GM12878 (cell line): ENCODE data around the gene FBXO15. TPM values are rescaled to one million over a fixed set of nuclear protein-coding genes. Genes with fewer than 3 reads are reported as not detected.

Experiments
- ATAC-seq: fragments of 200-7000 bp; cut with Tn5 transposase; 3 replicates; pipeline ENCODE4 v1.9.1; 2020; ENCODE audit warnings: mild to moderate bottlenecking, moderate library complexity
- BruUV-seq: library from RNA; stranded (reverse); fragments of 400-500 nt; replicated peaks from 2 replicates; lab custom pipeline; 2021; lab: Mats Ljungman, UMichigan
- CTCF ChIA-PET: fragments of 300-600 bp; sonication (Branson Sonifier 250); formaldehyde crosslinking; extraction: SDS; loops from one replicate; lab custom pipeline; 2021; ENCODE audit warnings: inconsistent platforms; lab: Yijun Ruan, JAX
- POLR2A ChIA-PET: fragments of 350-600 bp; formaldehyde crosslinking; extraction: SDS; loops from one replicate; lab custom pipeline; 2021; ENCODE audit warnings: inconsistent platforms; lab: Charles Lee
- RAD21 ChIA-PET: fragments of 300-600 bp; sonication (Branson Sonifier 250); formaldehyde crosslinking; loops from one replicate; lab custom pipeline; 2023; ENCODE audit warnings: antibody characterized with exemption; ENCODE audit not compliant: unreplicated experiment; lab: Charles Lee
- SMC1A ChIA-PET: fragments of 300-600 bp; sonication (Branson Sonifier 250); formaldehyde crosslinking; loops from one replicate; lab custom pipeline; 2023; ENCODE audit not compliant: unreplicated experiment, uncharacterized antibody; lab: Charles Lee
- DNase-seq: peaks from one replicate; pipeline ENCODE4 v3.0.0-alpha.2; 2011; ENCODE audit warnings: low read depth, low spot score
- FAIRE-seq: peaks from 3 replicates; lab custom pipeline; 2011; peaks lifted over from hg19 to GRCh38; lab: Jason Lieb, UNC
- H2AFZ ChIP-seq: 2 replicates; pipeline ENCODE4 v1.6.0; 2011; ENCODE audit warnings: low read depth, low read length, control low read depth; ENCODE audit not compliant: control insufficient read depth
- H3K27ac ChIP-seq: 2 replicates; pipeline ENCODE4 v1.5.1; 2011; ENCODE audit warnings: control low read depth; ENCODE audit not compliant: control insufficient read depth, insufficient read depth
- H3K27me3 ChIP-seq, 2 experiments: replicated peaks in 1 of 2; 2 replicates each; pipeline versions ENCODE4 v1.6.0 to v1.6.1; 2011; ENCODE audit warnings: low read length in 1 of 2; ENCODE audit not compliant: control insufficient read depth in 2 of 2, insufficient read depth in 2 of 2
- H3K36me3 ChIP-seq, 2 experiments: 2 replicates each; pipeline ENCODE4 v1.5.1; 2011; ENCODE audit warnings: low read length in 1 of 2; ENCODE audit not compliant: control insufficient read depth in 2 of 2, insufficient read depth in 2 of 2
- H3K4me1 ChIP-seq: 2 replicates; pipeline ENCODE4 v1.6.1; 2011; ENCODE audit warnings: mild to moderate bottlenecking, low read length, moderate library complexity, mixed read lengths; ENCODE audit not compliant: control insufficient read depth, insufficient read depth
- H3K4me2 ChIP-seq: 2 replicates; pipeline ENCODE4 v1.6.0; 2011; ENCODE audit warnings: control low read depth; ENCODE audit not compliant: control insufficient read depth, insufficient read depth
- H3K4me3 ChIP-seq: fragments of 200-600 bp; sonication (generic); 2 replicates; pipeline ENCODE4 v1.5.1; 2016
- H3K79me2 ChIP-seq: 2 replicates; pipeline ENCODE4 v1.6.0; 2011; ENCODE audit warnings: low read length; ENCODE audit not compliant: control insufficient read depth, insufficient read depth
- H3K9ac ChIP-seq: 2 replicates; pipeline ENCODE4 v1.8.0; 2011; ENCODE audit warnings: low read length, control low read depth, mixed read lengths; ENCODE audit not compliant: control insufficient read depth, insufficient read depth
- H3K9me3 ChIP-seq: replicated peaks from 3 replicates; pipeline ENCODE4 v1.5.1; 2011; ENCODE audit warnings: mild to moderate bottlenecking, low read length; ENCODE audit not compliant: control insufficient read depth, insufficient read depth
- H4K20me1 ChIP-seq: 2 replicates; pipeline ENCODE4 v1.6.0; 2011; ENCODE audit not compliant: control insufficient read depth, insufficient read depth
- NFYB ChIP-seq: IDR thresholded peaks from 2 replicates; pipeline ENCODE4 v1.6.1; 2011; ENCODE audit warnings: low read depth, mild to moderate bottlenecking, low read length, improper control_type of control experiment, moderate library complexity; ENCODE audit not compliant: insufficient read depth
- TCF12 ChIP-seq: IDR thresholded peaks from 2 replicates; pipeline ENCODE4 v1.6.1; 2011; ENCODE audit warnings: low read depth, mild to moderate bottlenecking, low read length
- TCF3 ChIP-seq: IDR thresholded peaks from 2 replicates; pipeline ENCODE4 v1.6.1; 2012; ENCODE audit warnings: low read depth, mild to moderate bottlenecking, low read length, borderline replicate concordance; ENCODE audit not compliant: insufficient read depth
- WGBS: methylation state at CpG from one replicate; pipeline ENCODE4 v1.1.6; 2016; ENCODE audit warnings: low lambda C conversion rate; ENCODE audit not compliant: insufficient replicate concordance, insufficient coverage; ENCODE audit errors: missing lambda C conversion rate; 5-methylcytosine and 5-hydroxymethylcytosine counted together
- in situ Hi-C: fragments of 300-500 bp; cut with MboI; formaldehyde crosslinking; loops from 9 replicates; pipeline ENCODE4 v1.14.3; 2018; ENCODE audit warnings: mixed read lengths
- intact Hi-C: fragments of 100-400 bp; cut with micrococcal nuclease; formaldehyde crosslinking; loops from one replicate; pipeline ENCODE4 v1.14.2; 2022; ENCODE audit not compliant: unreplicated experiment
- polyA plus RNA-seq, 11 experiments: library from polyadenylated mRNA; depleted of rRNA in 4 of 11; unstranded in 6 of 11; stranded (reverse) in 5 of 11; fragments of >200 nt; fragmentation: Nextera tagmentation in 4 of 11; fragmentation: Illumina TruSeq in 1 of 11; extraction: Ambion mirVana in 4 of 11; extraction: Trizol in 1 of 11; gene quantifications; 1 replicate in 1 of 11; 2 replicates in 10 of 11; pipeline versions ENCODE4 v1.2.1 to v1.2.3, GENCODE V29; 2011 to 2016; ENCODE audit warnings: inconsistent platforms in 2 of 11, missing spikeins in 2 of 11, low read depth in 1 of 11
- total RNA-seq, 4 experiments: library from RNA; depleted of rRNA in 3 of 4; stranded (reverse); fragments of >200 nt in 3 of 4; fragmentation: Illumina TruSeq in 1 of 4; extraction: Trizol in 1 of 4; gene quantifications; 2 replicates each; pipeline versions ENCODE4 v1.2.1 to v1.2.3, GENCODE V29; 2013 to 2021
- TF ChIP-seq, protein P1 (sequence below): fragments of 450-650 bp; IDR thresholded peaks from 2 replicates; pipeline ENCODE4 v1.6.1; 2016; ENCODE audit warnings: mild to moderate bottlenecking, moderate library complexity, borderline replicate concordance

Gene FBXO15
- total and polyA plus RNA-seq, 10 of the 15 experiments (the other 5 are each of a cell fraction or from before 2014, with no cell fraction given) = 0.06 to 0.90 (median 0.22) TPM; not detected in 3

DNA sequence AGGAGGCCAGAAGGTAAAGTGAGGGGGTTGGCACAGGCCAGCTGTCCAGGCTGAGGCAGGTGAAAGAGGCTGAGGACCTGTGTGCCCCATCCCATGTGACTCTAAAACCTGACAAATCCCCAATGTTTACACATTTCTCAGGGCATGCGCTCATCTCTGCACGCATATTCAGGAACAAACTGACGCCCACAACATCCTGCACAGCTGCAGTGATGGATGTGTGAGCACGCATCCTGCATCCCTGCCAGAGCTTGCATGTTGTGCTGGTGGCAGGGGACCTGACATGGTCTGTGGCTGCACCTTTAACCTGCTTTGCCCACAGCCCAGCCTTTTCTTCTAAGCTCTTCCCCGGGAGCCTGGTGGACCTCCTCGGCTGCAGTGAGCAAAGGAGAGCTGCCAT lies 83.1 kb downstream of the FBXO15 start:
- ChIA-PET POLR2A (no interaction called here), RAD21 (no interaction called here), SMC1A (no interaction called here)
- no peaks in the 10 kb centered on the region for H3K36me3 ChIP-seq
- no peak overlapping the region for H2AFZ ChIP-seq
- no peaks in the 10 kb centered on the region; a peak in 1 of 4 replicates for H3K27me3 ChIP-seq
- H3K4me3 ChIP-seq = no peak overlapping the region
- no TSS peak for BruUV-seq
- H3K4me2 ChIP-seq = peak overlapping the region; percentile 12; the same call in 1 of the 2 replicates
- in situ Hi-C loops = no loop called here
- WGBS = 0% methylated on average over 6 of the region's 6 CpGs
- no peaks in the 10 kb centered on the region for H3K79me2 ChIP-seq
- H3K9ac ChIP-seq = no peak overlapping the region
- TF ChIP-seq, protein P1, sequence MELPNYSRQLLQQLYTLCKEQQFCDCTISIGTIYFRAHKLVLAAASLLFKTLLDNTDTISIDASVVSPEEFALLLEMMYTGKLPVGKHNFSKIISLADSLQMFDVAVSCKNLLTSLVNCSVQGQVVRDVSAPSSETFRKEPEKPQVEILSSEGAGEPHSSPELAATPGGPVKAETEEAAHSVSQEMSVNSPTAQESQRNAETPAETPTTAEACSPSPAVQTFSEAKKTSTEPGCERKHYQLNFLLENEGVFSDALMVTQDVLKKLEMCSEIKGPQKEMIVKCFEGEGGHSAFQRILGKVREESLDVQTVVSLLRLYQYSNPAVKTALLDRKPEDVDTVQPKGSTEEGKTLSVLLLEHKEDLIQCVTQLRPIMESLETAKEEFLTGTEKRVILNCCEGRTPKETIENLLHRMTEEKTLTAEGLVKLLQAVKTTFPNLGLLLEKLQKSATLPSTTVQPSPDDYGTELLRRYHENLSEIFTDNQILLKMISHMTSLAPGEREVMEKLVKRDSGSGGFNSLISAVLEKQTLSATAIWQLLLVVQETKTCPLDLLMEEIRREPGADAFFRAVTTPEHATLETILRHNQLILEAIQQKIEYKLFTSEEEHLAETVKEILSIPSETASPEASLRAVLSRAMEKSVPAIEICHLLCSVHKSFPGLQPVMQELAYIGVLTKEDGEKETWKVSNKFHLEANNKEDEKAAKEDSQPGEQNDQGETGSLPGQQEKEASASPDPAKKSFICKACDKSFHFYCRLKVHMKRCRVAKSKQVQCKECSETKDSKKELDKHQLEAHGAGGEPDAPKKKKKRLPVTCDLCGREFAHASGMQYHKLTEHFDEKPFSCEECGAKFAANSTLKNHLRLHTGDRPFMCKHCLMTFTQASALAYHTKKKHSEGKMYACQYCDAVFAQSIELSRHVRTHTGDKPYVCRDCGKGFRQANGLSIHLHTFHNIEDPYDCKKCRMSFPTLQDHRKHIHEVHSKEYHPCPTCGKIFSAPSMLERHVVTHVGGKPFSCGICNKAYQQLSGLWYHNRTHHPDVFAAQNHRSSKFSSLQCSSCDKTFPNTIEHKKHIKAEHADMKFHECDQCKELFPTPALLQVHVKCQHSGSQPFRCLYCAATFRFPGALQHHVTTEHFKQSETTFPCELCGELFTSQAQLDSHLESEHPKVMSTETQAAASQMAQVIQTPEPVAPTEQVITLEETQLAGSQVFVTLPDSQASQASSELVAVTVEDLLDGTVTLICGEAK = no peak
- peak; percentile 81; the same call in 1 of the 2 replicates for TF ChIP-seq TCF12
- TF ChIP-seq TCF3 = peak; percentile 75
- no peak for TF ChIP-seq NFYB
- TF ChIP-seq, all 136 proteins: peak for 2
- H3K9me3 ChIP-seq = no peaks in the 10 kb centered on the region
- DNase-seq (no peak), FAIRE-seq (no peak), ATAC-seq (no peak)
- peaks cover 11% of the 10 kb centered on the region for H3K4me1 ChIP-seq
- no peaks in the 10 kb centered on the region for H4K20me1 ChIP-seq
- H3K27ac ChIP-seq = no peak overlapping the region
- CTCF ChIA-PET = no interaction called here
- intact Hi-C loops = no loop called here
